Activated T-helper 17 cell treated with anti-CD3 and anti-CD28 coated beads, Interleukin-2, amount 50 U/mL, for 72 hours (primary cell): ENCODE results near the gene ST3GAL4. TPM values are rescaled to one million over a fixed set of nuclear protein-coding genes. Genes with fewer than 3 reads are reported as not detected.
"Not testable (repeated sequence)": the region's sequence is repeated elsewhere in the genome, so short reads cannot be mapped to it uniquely, and the experiment has no call there.

Experiments used
- ATAC-seq: fragments of 150-1000 bp; cut with Tn5 transposase; replicated peaks from 2 replicates; pipeline ENCODE4 v1.10.0; 2021; ENCODE audit warnings: mild to moderate bottlenecking, moderate library complexity
- H3K27ac Mint-ChIP-seq: one replicate; pipeline ENCODE4 v1.8.0; 2022; ENCODE audit warnings: mixed read lengths
- H3K27me3 Mint-ChIP-seq: one replicate; pipeline ENCODE4 v1.8.0; 2022; ENCODE audit warnings: mixed read lengths
- H3K36me3 Mint-ChIP-seq: one replicate; pipeline ENCODE4 v1.8.0; 2022; ENCODE audit warnings: low read depth, mild to moderate bottlenecking, mixed read lengths
- H3K4me1 Mint-ChIP-seq: one replicate; pipeline ENCODE4 v1.8.0; 2022; ENCODE audit warnings: mixed read lengths
- H3K4me3 Mint-ChIP-seq: one replicate; pipeline ENCODE4 v1.8.0; 2022; ENCODE audit warnings: mild to moderate bottlenecking, mixed read lengths
- H3K9me3 Mint-ChIP-seq: one replicate; pipeline ENCODE4 v1.8.0; 2022; ENCODE audit warnings: mixed read lengths
- total RNA-seq, 2 donors: library from RNA; stranded (reverse); gene quantifications; one replicate each; pipeline ENCODE4 v1.2.3, GENCODE V29; 2022

The ST3GAL4 gene
- total RNA-seq = 10 to 100 TPM; 10.0 to 16.2 TPM

DNA sequence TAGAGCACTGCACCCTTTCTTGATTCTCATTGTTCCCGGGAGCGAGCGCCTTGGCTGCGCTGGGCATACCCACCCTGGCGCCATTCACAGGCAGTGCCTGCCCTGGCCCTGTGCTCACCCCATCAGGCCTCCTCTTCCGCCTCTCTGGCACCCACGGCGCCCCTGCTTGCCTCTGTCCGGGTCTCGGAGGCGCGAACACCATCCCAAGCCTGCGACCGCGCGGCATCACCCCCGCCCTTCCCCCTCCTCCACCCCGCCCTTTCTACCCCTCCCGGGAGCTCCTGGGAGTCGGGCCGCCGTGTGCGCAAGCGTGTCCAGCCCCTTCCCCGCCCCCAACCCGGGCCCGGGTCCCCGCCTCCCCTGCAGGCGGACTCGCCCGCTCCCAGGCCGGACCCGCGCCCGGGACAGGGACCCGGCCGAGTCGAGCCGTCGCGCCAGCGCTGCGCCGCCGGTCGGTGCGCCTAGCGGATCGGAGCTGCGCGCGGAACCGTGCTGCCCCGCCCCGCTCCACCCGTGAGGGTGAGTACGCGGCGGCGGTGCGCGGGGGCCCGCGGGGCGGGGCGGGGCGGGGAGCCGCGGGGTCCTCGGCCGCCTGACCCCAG lies at the start of gene ST3GAL4:
Gene ST3GAL4 (plus strand): TSS at position 363 of the 602 bp plus-strand sequence. CDS start 50,470 bp downstream, outside the sequence.
- peaks cover 20% of the 10 kb centered on the region for H3K4me1 Mint-ChIP-seq
- H3K27ac Mint-ChIP-seq = peak within 1 kb of the TSS; percentile 82
- H3K4me3 Mint-ChIP-seq = peak within 1 kb of the TSS; percentile 88
- no peaks in the 10 kb centered on the region for H3K27me3 Mint-ChIP-seq
- peaks cover 5% of the 10 kb centered on the region for H3K36me3 Mint-ChIP-seq
- no peaks in the 10 kb centered on the region for H3K9me3 Mint-ChIP-seq
- ATAC-seq = peak; percentile 77

- H3K9me3 Mint-ChIP-seq = no peaks in the 10 kb centered on the region
- H3K27ac Mint-ChIP-seq = peak overlapping the region; percentile 65
- H3K4me1 Mint-ChIP-seq = peaks cover 22% of the 10 kb centered on the region
- ATAC-seq = peak; percentile 61
- no peaks in the 10 kb centered on the region for H3K27me3 Mint-ChIP-seq
- H3K36me3 Mint-ChIP-seq = peaks cover 71% of the 10 kb centered on the region
- H3K4me3 Mint-ChIP-seq = peak overlapping the region; percentile 99
These were observed 49.8 kb upstream of the ST3GAL4 start for GRCh38 chr11:126305699-126306098.

GRCh38 chr11:126307706-126308105 lies 47.8 kb upstream of the ST3GAL4 start:
- no peak for ATAC-seq
- Mint-ChIP-seq H3K4me1 (peaks cover 29% of the 10 kb centered on the region), H3K4me3 (no peak overlapping the region), H3K9me3 (no peaks in the 10 kb centered on the region), H3K27me3 (no peaks in the 10 kb centered on the region), H3K27ac (no peak overlapping the region), H3K36me3 (peaks cover 80% of the 10 kb centered on the region)

- Mint-ChIP-seq H3K27ac (no peak overlapping the region), H3K9me3 (no peaks in the 10 kb centered on the region), H3K27me3 (no peaks in the 10 kb centered on the region)
These were observed 47.2 kb upstream of the ST3GAL4 start for GRCh38 chr11:126308271-126308671.

DNA sequence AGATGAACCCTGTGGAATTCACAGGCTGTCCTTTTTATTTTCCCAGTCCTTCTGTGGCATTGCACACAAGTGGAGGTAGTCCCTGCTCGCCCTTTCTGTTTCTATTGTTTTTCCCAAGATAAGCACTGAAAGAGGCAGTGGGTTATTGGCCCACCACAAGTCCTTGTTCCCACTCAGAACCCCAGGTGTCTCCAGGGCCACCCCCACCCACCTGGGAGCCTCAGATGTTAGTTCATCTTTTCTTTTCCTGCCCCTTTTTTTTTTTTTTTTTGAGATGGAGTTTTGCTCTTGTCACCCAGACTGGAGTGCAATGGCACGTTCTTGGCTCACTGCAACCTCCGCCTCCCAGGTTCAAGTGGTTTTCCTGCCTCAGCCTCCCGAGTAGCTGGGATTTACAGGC lies 46.7 kb upstream of the ST3GAL4 start:
- not testable (repeated sequence) for H3K4me3 Mint-ChIP-seq, H3K9me3 Mint-ChIP-seq, ATAC-seq, H3K27ac Mint-ChIP-seq, H3K27me3 Mint-ChIP-seq
- H3K4me1 Mint-ChIP-seq = peaks cover 29% of the 10 kb centered on the region
- H3K36me3 Mint-ChIP-seq = peaks cover 80% of the 10 kb centered on the region

More at GRCh38 chr11:126308271-126308671, 47.2 kb upstream of the ST3GAL4 start:
- H3K36me3 Mint-ChIP-seq = peaks cover 80% of the 10 kb centered on the region
- H3K4me1 Mint-ChIP-seq = peaks cover 29% of the 10 kb centered on the region
- ATAC-seq = no peak
- H3K4me3 Mint-ChIP-seq = no peak overlapping the region

DNA sequence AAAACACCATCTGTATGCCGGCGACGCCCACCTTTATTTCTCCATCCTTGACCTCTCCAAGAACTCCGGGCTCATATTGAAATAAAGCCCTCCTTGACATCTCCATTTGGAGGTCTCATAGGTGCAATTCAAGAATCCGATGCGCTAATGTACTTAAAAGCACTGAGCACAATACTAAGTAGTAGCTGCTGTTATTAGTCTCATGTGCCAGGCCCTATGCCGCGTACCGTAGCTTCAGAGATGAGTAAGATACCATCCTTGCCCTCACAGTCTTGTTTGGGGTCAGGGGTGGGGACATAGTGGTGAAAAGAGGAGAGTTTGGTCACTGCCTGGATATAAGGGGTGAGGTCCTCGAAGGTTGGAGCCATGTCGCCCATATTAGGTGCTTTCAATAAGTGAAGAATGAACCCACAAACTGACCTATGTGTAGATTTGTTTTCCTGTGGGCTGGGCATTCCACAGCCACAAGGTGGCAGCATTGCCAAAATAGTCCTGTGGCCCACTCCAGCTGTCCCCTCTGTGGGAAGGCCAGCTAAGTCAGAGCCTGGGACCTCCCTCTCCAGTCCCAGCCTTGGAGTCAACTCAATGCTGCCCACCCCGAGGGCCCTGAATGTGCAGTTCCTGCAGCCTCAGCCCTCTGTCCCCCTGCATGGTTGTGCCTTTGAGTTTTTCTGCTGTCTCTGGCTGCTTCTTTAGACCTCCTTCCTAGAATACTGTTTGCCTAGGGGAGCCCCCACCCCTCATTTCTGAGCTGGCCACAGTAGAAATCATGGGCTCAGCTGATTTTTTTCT lies 45.1 kb upstream of the ST3GAL4 start:
- Mint-ChIP-seq H3K9me3 (no peaks in the 10 kb centered on the region), H3K4me3 (no peak overlapping the region), H3K27me3 (no peaks in the 10 kb centered on the region), H3K36me3 (peaks cover 80% of the 10 kb centered on the region), H3K4me1 (peaks cover 24% of the 10 kb centered on the region), H3K27ac (peak overlapping the region; percentile 13)
- ATAC-seq = peak; percentile 68

DNA sequence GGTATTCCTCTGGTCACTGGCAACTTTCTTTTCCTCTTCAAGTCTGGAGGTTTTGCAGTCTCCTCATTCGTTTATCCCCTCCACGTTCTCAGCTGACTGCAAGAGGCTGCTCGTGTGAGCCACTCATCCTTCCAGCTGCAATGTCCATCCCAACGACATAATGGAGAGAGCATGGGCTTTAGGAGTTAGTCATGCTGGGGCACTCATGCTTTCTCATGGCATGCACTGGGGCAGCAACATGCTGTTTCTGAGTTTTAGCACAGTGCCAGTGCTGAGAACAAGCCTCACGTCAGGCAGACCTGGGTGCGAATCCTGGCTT lies 44.5 kb upstream of the ST3GAL4 start:
- no peak for ATAC-seq
- Mint-ChIP-seq H3K27me3 (no peaks in the 10 kb centered on the region), H3K9me3 (no peaks in the 10 kb centered on the region), H3K36me3 (peaks cover 80% of the 10 kb centered on the region), H3K4me1 (peaks cover 19% of the 10 kb centered on the region), H3K27ac (no peak overlapping the region), H3K4me3 (no peak overlapping the region)

GRCh38 chr11:126311401-126312291 lies 43.8 kb upstream of the ST3GAL4 start:
- Mint-ChIP-seq H3K27me3 (no peaks in the 10 kb centered on the region), H3K9me3 (no peaks in the 10 kb centered on the region), H3K36me3 (peaks cover 83% of the 10 kb centered on the region), H3K4me1 (peaks cover 24% of the 10 kb centered on the region), H3K27ac (no peak overlapping the region), H3K4me3 (no peak overlapping the region)
- ATAC-seq = no peak

- Mint-ChIP-seq H3K36me3 (peaks cover 81% of the 10 kb centered on the region), H3K9me3 (no peaks in the 10 kb centered on the region), H3K4me1 (peaks cover 30% of the 10 kb centered on the region), H3K27ac (peak overlapping the region; percentile 20), H3K4me3 (no peak overlapping the region), H3K27me3 (no peaks in the 10 kb centered on the region)
- ATAC-seq = no peak
These were observed 42.5 kb upstream of the ST3GAL4 start for GRCh38 chr11:126312961-126313360.

DNA sequence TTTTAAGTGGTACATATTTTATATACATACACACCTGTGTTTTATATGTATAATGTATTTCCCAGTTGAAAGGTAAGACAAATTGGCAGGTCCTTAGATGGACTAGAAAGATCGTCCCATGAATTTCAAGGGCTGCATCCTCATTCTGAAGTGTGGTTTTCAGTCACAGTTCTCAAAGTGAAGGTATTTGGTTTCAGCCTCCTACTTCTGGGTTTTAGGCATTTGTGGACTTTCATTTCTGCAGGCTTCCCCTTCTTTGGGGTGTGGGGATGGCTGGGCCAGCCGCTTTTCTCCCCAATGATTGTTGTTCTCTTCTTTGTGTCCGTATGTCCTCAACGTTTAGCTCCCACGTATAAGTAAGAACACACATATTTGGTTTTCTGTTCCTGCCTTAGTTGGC lies 41.7 kb upstream of the ST3GAL4 start:
- H3K4me3 Mint-ChIP-seq = no peak overlapping the region
- ATAC-seq = no peak
- peaks cover 38% of the 10 kb centered on the region for H3K4me1 Mint-ChIP-seq
- no peak overlapping the region for H3K27ac Mint-ChIP-seq
- no peaks in the 10 kb centered on the region for H3K9me3 Mint-ChIP-seq
- peaks cover 74% of the 10 kb centered on the region for H3K36me3 Mint-ChIP-seq
- H3K27me3 Mint-ChIP-seq = no peaks in the 10 kb centered on the region

- Mint-ChIP-seq H3K4me1 (peaks cover 37% of the 10 kb centered on the region), H3K27ac (peak overlapping the region; percentile 93), H3K9me3 (no peaks in the 10 kb centered on the region), H3K27me3 (no peaks in the 10 kb centered on the region), H3K36me3 (peaks cover 63% of the 10 kb centered on the region), H3K4me3 (peak overlapping the region; percentile 82)
- ATAC-seq = no peak
These were observed 38.1 kb upstream of the ST3GAL4 start for GRCh38 chr11:126317432-126317755.

GRCh38 chr11:126317756-126318573 lies 37.5 kb upstream of the ST3GAL4 start:
- Mint-ChIP-seq H3K4me3 (peak overlapping the region; percentile 82), H3K36me3 (peaks cover 63% of the 10 kb centered on the region), H3K27me3 (no peaks in the 10 kb centered on the region), H3K4me1 (peaks cover 37% of the 10 kb centered on the region), H3K9me3 (no peaks in the 10 kb centered on the region), H3K27ac (peak overlapping the region; percentile 93)
- ATAC-seq = peak; percentile 68

- H3K4me1 Mint-ChIP-seq = peaks cover 37% of the 10 kb centered on the region
- peaks cover 58% of the 10 kb centered on the region for H3K36me3 Mint-ChIP-seq
- no peaks in the 10 kb centered on the region for H3K9me3 Mint-ChIP-seq
- peak overlapping the region; percentile 93 for H3K27ac Mint-ChIP-seq
- peak; percentile 92 for ATAC-seq
- no peaks in the 10 kb centered on the region for H3K27me3 Mint-ChIP-seq
- peak overlapping the region; percentile 82 for H3K4me3 Mint-ChIP-seq
These were observed 36.7 kb upstream of the ST3GAL4 start for GRCh38 chr11:126318574-126319373.
